IPS DF 4.7 (cell line): ENCODE data around the gene PUS7L.

Experiments
- DNase-seq: peaks from one replicate; pipeline ENCODE4 v3.0.0-alpha.2; 2013; ENCODE audit warnings: low spot score; ENCODE audit errors: extremely low read depth

The PUS7L gene

GRCh38 chr12:43675048-43675904 is 83.3 kb downstream of the PUS7L start:
- no peak for DNase-seq

GRCh38 chr12:43669373-43669772 is 89.2 kb downstream of the PUS7L start:
- no peak for DNase-seq
